ENCODE data around the gene ZNF518B. TPM values are rescaled to one million over a fixed set of nuclear protein-coding genes. Genes with fewer than 3 reads are reported as not detected.

The ZNF518B gene
- total and polyA plus RNA-seq, 8 donors: 17.3 to 28.2 (median 25.9) TPM

DNA sequence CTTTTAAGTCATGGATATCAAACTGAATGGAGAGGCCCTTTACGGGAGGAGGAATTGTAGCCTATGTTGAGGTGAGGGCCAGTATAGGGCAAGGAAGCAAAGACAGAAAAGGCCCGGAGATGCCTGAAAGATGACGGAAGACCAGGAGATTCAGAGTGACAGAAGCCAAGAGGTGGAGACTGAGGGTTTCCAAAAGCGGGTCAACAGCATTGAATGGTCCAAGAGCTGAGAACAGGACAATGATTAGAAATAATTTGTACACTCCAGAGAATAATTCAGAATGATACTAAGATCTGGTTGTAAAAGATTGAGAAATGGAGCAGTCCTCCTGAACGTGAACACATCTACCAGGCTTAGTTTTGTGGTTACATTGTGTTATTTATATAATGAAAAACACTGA, 45.5 kb upstream of the ZNF518B start:
- H3K9me3 ChIP-seq: no peaks in the 10 kb centered on the region
- DNase-seq (no peak), ATAC-seq (no peak)
- no peak overlapping the region for H3K27ac ChIP-seq
- intact Hi-C loops (cut with DNase I): no loop called here
- no peak overlapping the region for H3K4me3 ChIP-seq
- H3K4me1 ChIP-seq: no peaks in the 10 kb centered on the region
- no peaks in the 10 kb centered on the region for H3K36me3 ChIP-seq
- no peaks in the 10 kb centered on the region for H3K27me3 ChIP-seq
- TF ChIP-seq, protein P1, sequence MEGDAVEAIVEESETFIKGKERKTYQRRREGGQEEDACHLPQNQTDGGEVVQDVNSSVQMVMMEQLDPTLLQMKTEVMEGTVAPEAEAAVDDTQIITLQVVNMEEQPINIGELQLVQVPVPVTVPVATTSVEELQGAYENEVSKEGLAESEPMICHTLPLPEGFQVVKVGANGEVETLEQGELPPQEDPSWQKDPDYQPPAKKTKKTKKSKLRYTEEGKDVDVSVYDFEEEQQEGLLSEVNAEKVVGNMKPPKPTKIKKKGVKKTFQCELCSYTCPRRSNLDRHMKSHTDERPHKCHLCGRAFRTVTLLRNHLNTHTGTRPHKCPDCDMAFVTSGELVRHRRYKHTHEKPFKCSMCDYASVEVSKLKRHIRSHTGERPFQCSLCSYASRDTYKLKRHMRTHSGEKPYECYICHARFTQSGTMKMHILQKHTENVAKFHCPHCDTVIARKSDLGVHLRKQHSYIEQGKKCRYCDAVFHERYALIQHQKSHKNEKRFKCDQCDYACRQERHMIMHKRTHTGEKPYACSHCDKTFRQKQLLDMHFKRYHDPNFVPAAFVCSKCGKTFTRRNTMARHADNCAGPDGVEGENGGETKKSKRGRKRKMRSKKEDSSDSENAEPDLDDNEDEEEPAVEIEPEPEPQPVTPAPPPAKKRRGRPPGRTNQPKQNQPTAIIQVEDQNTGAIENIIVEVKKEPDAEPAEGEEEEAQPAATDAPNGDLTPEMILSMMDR (IDR thresholded peaks at IDR 0.05): no peak

DNA sequence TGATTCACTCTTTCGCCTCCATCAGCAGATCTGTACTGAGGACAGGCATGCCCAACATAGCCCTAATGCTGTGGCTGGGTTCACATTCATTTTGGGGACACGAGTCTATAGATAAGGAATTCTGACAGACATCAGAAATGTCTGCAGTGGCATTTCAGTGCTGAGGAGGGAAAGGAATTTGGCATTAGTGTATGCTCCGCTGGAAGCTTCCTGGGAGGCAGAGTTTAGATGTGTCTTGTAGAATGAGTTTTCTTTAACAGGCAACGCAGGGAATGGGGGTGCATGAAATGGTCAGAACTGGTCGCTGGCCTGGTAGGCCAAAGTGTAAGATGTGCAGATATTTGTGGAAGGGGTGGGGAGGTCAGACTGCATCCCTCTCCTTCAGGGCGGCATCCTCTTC, 43.5 kb upstream of the ZNF518B start:
- Histone ChIP-seq H3K27me3 (no peaks in the 10 kb centered on the region), H3K9me3 (no peaks in the 10 kb centered on the region), H3K36me3 (no peaks in the 10 kb centered on the region), H3K27ac (no peak overlapping the region), H3K4me1 (no peaks in the 10 kb centered on the region), H3K4me3 (no peak overlapping the region)
- intact Hi-C loops (cut with DNase I): no loop called here
- no peak for DNase-seq
- ATAC-seq: no peak
- TF ChIP-seq, protein P1 (IDR thresholded peaks at IDR 0.05): no peak

DNA sequence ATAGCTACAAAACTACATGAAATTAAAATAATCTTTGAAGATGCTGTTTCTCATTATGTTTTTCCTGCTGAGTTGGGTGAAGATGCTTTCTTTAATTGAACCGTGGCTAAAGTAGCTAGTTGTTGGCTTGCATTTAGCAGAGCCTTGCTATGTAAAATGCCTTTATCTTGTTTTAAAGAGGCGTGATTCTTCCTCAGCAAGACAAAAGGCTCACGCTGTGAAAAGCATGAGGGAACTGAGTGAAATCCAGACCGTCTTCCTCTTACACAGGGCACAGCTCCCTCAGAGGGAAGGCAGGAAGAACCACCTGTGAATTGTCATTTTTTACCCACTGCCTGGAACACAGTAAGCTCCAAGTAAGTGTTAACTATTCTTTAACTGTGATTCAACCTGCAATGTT, 39.0 kb upstream of the ZNF518B start:
- Histone ChIP-seq H3K4me1 (no peaks in the 10 kb centered on the region), H3K27ac (no peak overlapping the region), H3K9me3 (no peaks in the 10 kb centered on the region), H3K36me3 (no peaks in the 10 kb centered on the region), H3K4me3 (no peak overlapping the region), H3K27me3 (peaks cover 0 to 4% of the 10 kb centered on the region in 2 donors)
- intact Hi-C loops (cut with DNase I): no loop called here
- ATAC-seq (no peak), DNase-seq (no peak)
- TF ChIP-seq, protein P1 (IDR thresholded peaks at IDR 0.05): no peak

DNA sequence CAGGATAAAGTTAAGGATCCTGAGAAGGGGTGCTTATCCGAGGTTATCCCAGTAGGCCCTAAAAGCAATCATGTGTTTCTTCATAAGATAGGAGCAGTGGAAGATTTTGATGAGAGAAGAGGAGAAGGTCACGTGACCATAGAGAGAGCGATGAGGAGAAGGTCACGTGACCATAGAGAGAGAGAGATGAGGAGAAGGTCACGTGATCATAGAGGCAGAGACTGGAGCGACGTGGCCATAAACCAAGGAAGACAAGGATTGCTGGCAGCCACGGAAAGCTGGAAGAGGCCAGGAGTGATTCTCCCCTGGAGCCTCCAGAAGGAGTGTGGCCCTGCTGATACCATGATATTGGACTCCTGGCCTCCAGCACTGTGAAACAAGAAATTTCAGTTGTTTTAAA, 38.4 kb upstream of the ZNF518B start:
- peaks cover 0 to 4% of the 10 kb centered on the region in 2 donors for H3K27me3 ChIP-seq
- H3K9me3 ChIP-seq: no peaks in the 10 kb centered on the region
- ATAC-seq (no peak), DNase-seq (no peak)
- H3K36me3 ChIP-seq: no peaks in the 10 kb centered on the region
- H3K4me1 ChIP-seq: no peaks in the 10 kb centered on the region
- H3K27ac ChIP-seq: no peak overlapping the region
- TF ChIP-seq, protein P1 (IDR thresholded peaks at IDR 0.05): no peak
- H3K4me3 ChIP-seq: no peak overlapping the region
- intact Hi-C loops (cut with DNase I): no loop called here

DNA sequence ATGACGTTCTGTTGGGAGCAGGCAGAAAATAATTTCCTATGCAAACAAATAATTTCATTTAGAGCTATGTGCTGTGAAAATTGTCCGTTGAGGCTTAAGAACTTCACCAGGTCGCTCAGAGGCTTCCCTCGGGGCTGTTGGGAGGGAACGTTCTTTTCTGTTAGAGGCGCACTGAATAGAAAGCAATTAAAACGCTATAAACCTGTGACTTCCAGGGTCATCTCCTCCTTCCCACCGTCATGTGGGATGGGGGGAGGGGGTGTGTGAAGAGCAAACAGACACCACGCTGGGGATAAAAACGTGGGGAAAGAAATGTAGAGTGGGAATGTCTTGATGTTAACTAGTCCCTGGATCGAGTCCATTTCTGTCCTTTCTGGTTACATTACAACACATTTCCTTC, 35.2 kb upstream of the ZNF518B start:
- H3K4me1 ChIP-seq: no peaks in the 10 kb centered on the region
- H3K9me3 ChIP-seq: no peaks in the 10 kb centered on the region
- TF ChIP-seq, protein P1 (IDR thresholded peaks at IDR 0.05): no peak
- intact Hi-C loops (cut with DNase I): no loop called here
- no peak overlapping the region for H3K27ac ChIP-seq
- no peaks in the 10 kb centered on the region for H3K36me3 ChIP-seq
- peaks cover 0 to 4% of the 10 kb centered on the region in 2 donors for H3K27me3 ChIP-seq
- ATAC-seq (no peak), DNase-seq (no peak)
- H3K4me3 ChIP-seq: no peak overlapping the region
